GM18951 (cell line): ENCODE data around the gene CPLANE1.
"Not testable (repeated sequence)": the region's sequence is repeated elsewhere in the genome, so short reads cannot be mapped to it uniquely, and the experiment has no call there.

Source experiments
- POLR2A ChIP-seq: IDR thresholded peaks from 4 replicates; pipeline ENCODE4 v1.6.1; 2011; ENCODE audit warnings: mild to moderate bottlenecking; ENCODE audit not compliant: insufficient read length, insufficient read depth; ENCODE audit errors: extremely low read depth
- in situ Hi-C: fragments of 300-500 bp; cut with MboI; formaldehyde crosslinking; loops from one replicate; pipeline ENCODE4 v1.12.0; 2022; ENCODE audit warnings: low sequenced_read_pairs, mixed read lengths, inconsistent platforms; ENCODE audit not compliant: unreplicated experiment

CPLANE1 gene

DNA sequence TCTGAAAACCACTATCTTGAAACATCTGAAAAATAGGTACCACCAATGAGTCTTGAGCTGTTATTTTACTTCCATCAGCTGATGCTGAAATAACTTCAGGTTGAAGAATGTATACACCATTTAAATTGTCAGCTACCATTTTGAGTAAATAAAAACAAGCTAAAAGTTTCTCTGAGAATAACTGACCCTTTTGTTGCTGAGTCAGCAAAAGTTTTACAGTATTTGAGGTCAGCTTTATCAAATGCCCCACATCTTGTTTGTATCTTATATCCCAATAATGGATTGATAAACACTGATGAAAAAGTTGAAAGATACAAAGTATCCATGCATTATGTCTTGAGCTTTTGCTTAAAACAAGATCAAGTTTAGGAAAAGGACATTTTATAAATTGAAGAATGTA is 22.8 kb downstream of the CPLANE1 start:
- no peak for TF ChIP-seq POLR2A
- in situ Hi-C loops = no loop called here

DNA sequence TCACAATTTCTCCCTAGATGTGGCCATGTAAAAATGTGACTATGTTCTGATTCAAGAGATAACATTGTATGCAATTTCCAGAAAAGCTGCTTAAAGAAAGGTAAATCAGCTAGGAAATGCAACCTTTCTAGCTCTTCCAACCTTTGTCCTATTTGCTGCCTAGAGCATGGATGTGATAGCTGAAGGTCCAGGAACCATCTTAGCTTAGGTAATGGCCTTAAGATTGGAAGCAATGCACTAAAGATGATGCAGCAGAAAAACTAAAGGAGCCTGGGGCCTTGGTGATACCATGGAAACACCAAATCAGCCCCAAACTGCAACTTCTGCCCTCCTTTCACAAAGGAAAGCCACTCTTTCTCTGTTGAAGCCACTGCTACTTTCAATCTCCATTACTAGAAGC is 27.0 kb downstream of the CPLANE1 start:
- in situ Hi-C loops = no loop called here
- TF ChIP-seq POLR2A = no peak

DNA sequence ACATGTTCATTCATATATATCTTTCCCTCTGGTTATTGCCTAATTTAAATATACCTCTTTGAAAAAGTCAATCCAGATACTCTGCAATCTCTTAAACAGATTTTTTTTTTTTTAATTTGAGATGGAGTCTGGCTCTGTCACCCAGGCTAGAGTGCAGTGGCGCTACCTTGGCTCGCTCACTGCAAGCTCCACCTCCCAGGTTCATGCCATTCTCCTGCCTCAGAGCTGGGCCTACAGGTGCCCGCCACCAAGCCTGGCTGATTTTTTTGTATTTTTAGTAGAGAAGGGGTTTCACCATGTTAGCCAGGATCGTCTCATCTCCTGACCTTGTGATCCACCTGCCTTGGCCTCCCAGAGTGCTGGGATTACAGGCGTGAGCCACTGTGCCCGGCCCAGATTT is 28.8 kb downstream of the CPLANE1 start:
- in situ Hi-C loops = not testable (repeated sequence)

DNA sequence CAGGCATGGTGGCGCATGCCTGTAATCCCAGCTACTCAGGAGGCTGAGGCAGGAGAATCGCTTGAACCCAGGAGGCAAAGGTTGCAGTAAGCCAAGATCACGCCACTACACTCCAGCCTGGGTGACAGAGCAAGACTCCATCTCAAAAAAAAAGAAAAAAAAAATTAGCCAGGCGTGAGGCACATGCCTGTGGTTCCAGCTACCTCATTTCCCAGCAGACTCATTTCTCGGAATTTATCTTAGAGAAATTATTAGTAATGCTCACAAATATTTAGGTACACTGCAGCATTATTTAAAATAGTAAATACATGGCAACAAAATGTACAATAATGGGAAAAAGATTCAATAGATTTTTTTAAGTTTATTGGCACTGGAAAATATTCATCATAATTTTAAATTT is 29.8 kb downstream of the CPLANE1 start:
- in situ Hi-C loops = not testable (repeated sequence)

DNA sequence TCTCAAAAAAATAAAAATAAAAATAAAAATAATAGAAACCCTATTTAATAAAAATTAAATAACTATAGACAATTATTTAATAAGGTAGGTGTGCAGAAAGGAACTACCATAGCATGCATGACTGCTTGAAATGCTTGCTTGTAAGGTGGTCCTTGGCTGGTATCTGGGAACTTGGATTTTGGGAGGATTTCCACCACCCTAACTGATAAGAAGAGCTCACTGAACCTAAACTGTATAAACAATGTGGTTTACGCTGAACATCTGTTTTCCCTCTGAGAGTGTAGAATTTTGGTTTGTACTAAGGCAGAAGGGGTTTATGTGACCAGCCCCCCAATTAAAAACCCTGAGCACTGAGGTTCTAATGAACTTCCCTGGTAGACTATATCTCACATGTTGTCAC is 31.2 kb downstream of the CPLANE1 start:
- no peak for TF ChIP-seq POLR2A
- in situ Hi-C loops = no loop called here

DNA sequence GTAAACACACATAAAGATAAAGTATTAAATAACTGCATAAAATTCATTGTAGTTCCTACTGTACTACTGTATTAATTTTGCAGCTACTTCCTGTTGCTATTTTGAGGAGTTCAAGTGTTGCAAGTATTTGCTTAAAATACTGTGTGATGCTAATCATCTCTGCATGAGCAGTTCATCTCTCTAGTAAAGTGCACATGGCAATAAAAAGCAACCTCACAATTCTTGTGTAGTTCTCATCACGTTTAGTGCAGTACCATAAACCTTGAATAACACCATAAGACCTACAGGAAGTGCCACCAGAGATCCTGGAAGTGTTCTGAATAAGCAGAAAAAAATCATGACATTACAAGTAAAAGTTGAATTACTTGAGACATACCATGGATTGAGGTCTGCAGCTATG is 34.6 kb downstream of the CPLANE1 start:
- in situ Hi-C loops = no loop called here
- no peak for TF ChIP-seq POLR2A

DNA sequence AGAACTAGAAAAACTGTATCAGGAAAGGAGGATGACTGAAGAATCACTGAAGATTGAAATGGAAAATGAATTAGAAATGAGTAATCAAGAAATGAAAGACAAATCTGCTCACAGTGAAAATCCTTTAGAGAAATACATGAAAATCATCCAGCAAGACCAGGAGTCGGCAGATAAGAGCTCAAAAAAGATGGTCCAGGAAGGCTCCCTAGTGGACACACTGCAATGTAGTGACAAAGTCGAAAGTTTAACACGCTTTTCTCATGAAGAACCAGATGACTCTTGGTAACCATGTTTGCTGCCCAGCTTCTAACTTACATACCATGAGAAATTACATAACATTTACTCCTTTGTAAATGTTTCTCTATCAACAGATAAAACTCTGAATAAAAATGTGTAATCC is 37.1 kb downstream of the CPLANE1 start:
- in situ Hi-C loops = no loop called here
- no peak for TF ChIP-seq POLR2A

DNA sequence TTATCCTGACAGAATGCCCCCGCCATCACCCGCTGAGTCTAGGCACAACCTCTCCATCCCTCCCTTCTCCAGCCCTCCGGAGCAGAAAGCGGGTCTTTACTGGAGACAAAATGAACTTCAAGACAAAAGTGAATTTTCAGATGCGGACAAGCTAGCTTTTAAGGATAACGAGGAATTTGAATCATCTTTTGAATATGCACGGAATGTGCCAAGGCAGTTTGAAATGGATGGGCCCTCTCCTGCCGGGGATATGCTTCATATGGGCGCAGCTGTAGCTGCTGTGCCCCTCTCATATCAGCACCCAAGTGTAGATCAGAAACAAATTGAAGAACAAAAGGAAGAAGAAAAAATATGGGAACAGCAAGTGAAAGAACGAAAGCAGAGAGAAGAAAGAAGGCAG is 37.5 kb downstream of the CPLANE1 start:
- in situ Hi-C loops = no loop called here
- no peak for TF ChIP-seq POLR2A

DNA sequence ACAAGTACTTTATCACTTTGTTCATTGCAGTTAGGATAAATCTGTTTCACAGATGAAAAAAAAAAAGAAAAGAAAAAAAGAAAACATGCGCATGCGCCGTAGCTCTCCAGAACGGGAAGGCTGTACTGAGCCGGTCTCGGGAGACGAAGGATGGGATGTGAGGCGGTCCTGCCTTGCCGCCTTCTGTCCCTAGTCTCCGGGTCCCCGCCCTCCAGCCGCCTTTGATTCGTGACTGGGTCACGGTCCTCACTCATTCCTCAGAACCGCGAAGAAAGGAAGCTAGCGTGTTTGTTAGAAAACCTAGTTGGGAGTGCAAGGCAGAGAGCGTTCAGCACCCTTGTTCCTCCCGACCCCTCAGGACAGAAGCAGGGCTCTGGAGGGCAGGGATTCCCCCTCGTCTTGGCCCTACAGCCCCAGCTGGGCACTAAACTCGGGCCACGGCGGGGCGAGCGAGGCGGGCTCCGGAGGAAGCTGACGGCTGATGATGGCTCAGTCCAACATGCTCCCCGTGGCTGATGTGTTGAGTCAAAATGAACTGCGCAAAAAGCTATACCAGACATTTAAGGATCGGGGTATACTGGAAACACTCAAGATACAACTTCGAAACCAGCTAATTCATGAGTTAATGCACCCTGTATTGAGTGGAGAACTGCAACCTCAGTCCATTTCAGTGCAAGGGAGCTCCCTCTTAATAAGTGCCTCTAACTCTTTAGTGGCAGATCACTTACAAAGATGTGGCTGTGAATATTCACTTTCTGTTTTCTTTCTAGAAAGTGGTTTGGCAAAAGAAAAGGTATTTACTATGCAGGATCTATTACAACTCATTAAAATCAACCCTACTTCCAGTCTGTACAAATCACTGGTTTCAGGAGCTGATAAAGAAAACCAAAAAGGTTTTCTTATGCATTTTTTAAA is 40.0 kb downstream of the CPLANE1 start:
- no peak for TF ChIP-seq POLR2A

DNA sequence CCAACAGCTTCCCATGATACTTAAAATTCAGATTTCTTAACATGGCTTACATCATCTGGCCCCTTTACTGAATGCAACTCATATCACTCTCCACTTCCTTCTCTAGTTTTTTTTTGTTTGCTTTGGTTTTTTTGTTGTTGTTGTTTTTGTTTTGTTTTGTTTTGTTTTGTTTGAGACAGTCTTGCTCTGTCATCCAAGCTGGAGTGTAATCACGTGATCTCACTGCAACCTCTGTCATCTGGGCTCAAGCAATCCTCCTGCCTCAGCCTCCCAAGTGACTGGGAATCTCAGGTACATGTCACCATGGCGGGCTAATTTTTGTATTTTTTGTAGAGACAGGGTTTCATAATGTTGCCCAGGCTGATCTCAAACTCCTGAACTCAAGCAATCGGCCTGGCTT is 41.4 kb downstream of the CPLANE1 start:
- TF ChIP-seq POLR2A = no peak
- in situ Hi-C loops = no loop called here

More for the DNA sequence above, 40.0 kb downstream of the CPLANE1 start:
- in situ Hi-C loops = no loop called here

DNA sequence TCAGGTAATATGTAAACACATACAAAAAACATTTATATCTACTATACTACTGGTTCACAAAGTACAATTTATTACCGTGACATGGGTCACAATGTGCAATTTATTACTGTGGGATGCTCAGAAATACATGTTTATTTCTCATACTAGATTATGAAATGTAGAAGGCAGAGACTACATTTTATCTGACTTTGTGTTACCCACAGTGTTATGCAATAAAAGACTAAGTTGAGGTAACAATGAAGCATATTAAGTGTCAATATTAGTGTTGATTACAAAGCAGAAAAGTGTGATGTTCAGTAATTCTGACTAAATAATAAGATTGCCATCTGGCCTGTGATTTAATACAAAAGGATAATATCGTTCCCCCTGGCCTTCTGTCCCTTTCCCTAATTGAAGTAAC is 42.4 kb downstream of the CPLANE1 start:
- TF ChIP-seq POLR2A = no peak

DNA sequence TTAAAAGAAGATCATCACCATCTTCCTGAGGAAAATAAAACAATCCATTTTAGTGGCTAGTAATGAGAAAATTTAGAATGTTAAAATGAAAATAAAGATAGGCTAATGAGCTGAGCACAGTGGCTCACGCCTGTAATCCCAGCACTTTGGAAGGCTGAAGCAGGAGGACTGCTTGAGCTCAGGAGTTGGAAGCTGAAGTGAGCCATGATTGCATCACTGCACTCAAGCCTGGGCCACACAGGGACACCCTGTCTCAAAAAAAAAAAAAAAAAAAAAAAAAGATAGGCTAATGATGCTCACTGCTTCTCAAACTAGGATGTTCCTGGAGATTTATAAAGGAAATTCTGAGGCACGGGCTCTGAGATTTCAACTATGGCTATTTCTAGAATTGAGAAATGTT is 50.3 kb downstream of the CPLANE1 start:
- no peak for TF ChIP-seq POLR2A
- in situ Hi-C loops = no loop called here

More for the DNA sequence above, 42.4 kb downstream of the CPLANE1 start:
- in situ Hi-C loops = no loop called here

DNA sequence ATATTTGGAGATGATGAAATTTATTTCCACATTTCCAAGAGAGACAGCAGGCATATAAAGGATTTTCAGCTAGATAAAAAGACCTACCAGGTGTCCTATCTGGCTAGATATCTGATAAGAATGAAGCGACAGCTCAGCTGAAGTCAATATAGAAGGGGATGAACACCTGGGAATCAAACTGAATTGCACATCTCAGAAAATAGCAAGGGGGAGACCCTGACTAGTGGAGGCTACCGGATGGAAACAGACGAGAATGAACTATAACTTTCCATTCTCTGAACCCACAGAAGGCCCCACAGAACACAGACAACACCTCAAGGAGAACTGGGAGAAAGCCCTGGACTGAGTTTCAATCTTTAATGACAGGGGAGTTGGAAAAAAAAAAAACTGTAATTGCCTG is 51.1 kb downstream of the CPLANE1 start:
- in situ Hi-C loops = no loop called here
- TF ChIP-seq POLR2A = no peak

DNA sequence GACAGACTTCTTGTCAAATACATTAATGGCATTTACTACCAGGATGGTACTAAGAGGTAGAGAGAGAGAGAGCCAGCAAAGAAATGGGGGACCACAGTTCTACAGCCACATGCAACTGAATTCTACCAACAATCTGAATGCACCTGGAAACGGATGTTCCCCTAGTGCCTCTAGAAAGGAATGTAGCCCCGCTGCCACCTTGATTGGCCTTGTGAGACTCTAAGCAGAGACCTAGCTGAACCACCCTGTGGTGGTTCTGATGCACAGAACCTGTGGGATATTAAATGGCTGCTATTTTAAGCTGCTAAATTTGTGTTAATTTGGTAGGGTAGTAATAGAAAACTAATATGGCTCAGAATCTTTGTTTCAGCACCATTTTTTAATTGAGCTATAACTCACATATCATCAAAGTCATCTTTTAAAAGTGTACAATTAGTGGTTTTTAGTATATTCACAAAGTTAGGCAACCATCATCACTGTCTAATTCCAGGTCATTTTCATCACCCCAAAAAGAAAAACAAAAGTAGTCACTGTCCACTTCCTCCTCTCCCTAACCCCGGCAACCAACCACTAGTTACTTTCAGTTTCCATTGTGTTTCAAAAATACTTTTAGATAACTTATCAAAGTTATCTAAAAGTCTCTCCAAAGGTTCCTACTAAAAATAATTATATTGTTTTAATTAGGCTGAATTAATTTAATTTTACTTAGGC is 51.7 kb downstream of the CPLANE1 start:
- no peak for TF ChIP-seq POLR2A
- in situ Hi-C loops = no loop called here
